ENCODE results near the gene CA12.

DNA sequence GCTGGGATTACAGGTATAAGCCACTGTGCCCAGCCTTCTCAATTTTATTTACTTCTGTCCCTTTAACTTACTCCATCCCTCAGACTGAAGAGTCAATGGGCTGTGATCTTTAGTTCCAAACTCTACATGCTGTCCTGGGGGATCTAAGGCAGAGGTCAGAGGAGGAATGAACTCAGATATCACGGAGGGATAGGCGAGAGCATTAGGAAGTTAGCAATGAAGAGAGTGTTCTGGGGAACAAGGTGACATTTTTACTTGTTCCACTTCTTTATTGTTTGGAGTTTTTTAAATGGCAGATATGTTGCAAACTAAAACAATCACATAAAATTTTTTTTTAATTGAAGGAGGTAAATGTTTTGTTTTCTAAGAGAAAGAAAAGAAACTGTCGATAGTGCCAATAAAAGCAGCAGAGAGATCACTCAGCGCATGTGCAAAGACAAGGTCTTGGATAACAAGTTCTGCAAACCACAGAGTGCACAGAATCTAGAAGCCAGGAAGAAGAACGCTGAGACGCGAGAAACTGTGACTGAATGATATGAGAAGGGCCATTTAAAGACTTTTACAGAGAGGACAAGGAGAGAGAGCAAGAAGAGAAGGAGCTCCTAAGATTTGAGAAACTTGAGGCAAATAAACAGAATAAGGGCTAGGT is 10.8 kb upstream of the CA12 start:
- TF ChIP-seq SP1 (IDR thresholded peaks at IDR 0.05; ENCODE audit: low read depth, low read length), result no peak
- TF ChIP-seq CTCF (IDR thresholded peaks at IDR 0.05; ENCODE audit: control extremely low read depth in 1 of 3, insufficient read depth in 1 of 3, low read depth in 1 of 3, low read length in 3 of 3), result no peak
- TF ChIP-seq CBX5 (IDR thresholded peaks at IDR 0.05; ENCODE audit: low read depth, low read length), result no peak
- TF ChIP-seq HDAC2 (IDR thresholded peaks at IDR 0.05; ENCODE audit: borderline replicate concordance in 1 of 2, low read depth in 2 of 2, low read length in 2 of 2), result no peak
- no peak for TF ChIP-seq RXRA (IDR thresholded peaks at IDR 0.05; ENCODE audit: insufficient read depth, low read depth, low read length)
- no peak for TF ChIP-seq KDM5A (IDR thresholded peaks at IDR 0.05; ENCODE audit: low read length)
- no peak for TF ChIP-seq BACH1 (IDR thresholded peaks at IDR 0.05; ENCODE audit: low read length)
